ENCODE data around the gene TYROBP.

TYROBP gene

GRCh38 chr19:35904311-35905068 is 3.6 kb downstream of the TYROBP start:
- Histone ChIP-seq H3K9ac (ENCODE audit: insufficient read length, low read depth) (no peak overlapping the region), H3K9me3 (ENCODE audit: insufficient read depth, low read length) (no peaks in the 10 kb centered on the region), H3K4me3 (ENCODE audit: insufficient read length, low read depth) (no peak overlapping the region), H3K27me3 (ENCODE audit: insufficient read depth, insufficient read length) (no peaks in the 10 kb centered on the region), H3K4me1 (ENCODE audit: insufficient read depth, insufficient read length) (peaks cover 5% of the 10 kb centered on the region), H3K36me3 (ENCODE audit: insufficient read depth, insufficient read length, low read length) (no peaks in the 10 kb centered on the region)
- DNase-seq (ENCODE audit: low read depth, low spot score) = no peak
- no peak for TF ChIP-seq YY1 (IDR thresholded peaks at IDR 0.05; ENCODE audit: insufficient read depth, insufficient read length)
- TF ChIP-seq ZNF274 (IDR thresholded peaks at IDR 0.05; ENCODE audit: low read depth, low read length) = no peak

DNA sequence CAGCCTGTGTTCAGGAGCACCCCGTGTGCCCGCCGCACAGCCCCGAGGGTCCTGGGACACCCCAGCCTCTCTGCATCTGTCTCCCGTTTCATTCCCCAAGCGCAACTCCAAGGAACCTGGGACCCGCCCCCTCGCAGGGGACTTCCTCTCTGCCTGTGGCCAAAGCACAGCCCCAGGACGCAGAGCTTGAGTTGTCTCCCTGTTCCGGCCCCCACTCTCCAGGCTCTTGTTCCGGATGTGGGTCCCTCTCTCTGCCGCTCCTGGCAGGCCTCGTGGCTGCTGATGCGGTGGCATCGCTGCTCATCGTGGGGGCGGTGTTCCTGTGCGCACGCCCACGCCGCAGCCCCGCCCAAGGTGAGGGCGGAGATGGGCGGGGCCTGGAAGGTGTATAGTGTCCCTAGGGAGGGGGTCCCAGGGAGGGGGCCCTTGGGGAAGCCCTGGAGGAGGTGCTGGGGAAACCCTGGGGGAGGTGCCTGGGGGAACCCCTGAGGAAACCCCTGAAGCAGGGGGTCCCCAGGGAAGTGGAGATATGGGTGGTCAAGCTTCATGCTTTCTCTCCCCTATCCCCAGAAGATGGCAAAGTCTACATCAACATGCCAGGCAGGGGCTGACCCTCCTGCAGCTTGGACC is 4.4 kb downstream of the TYROBP start:
- H3K4me1 ChIP-seq (ENCODE audit: insufficient read depth, insufficient read length) = peaks cover 5% of the 10 kb centered on the region
- H3K27me3 ChIP-seq (ENCODE audit: insufficient read depth, insufficient read length) = no peaks in the 10 kb centered on the region
- no peaks in the 10 kb centered on the region for H3K9me3 ChIP-seq (ENCODE audit: insufficient read depth, low read length)
- H3K36me3 ChIP-seq (ENCODE audit: insufficient read depth, insufficient read length, low read length) = no peaks in the 10 kb centered on the region
- no peak for DNase-seq (ENCODE audit: low read depth, low spot score)
- H3K9ac ChIP-seq (ENCODE audit: insufficient read length, low read depth) = peak overlapping the region; percentile 67
- TF ChIP-seq ZNF274 (IDR thresholded peaks at IDR 0.05; ENCODE audit: low read depth, low read length) (no peak), YY1 (IDR thresholded peaks at IDR 0.05; ENCODE audit: insufficient read depth, insufficient read length) (no peak), SUZ12 (IDR thresholded peaks at IDR 0.05; ENCODE audit: extremely low read depth, insufficient read depth, insufficient read length) (no peak)
- peak overlapping the region; percentile 34 for H3K4me3 ChIP-seq (ENCODE audit: insufficient read length, low read depth)

GRCh38 chr19:35902870-35903475 is 5.1 kb downstream of the TYROBP start:
- TF ChIP-seq SUZ12 (IDR thresholded peaks at IDR 0.05; ENCODE audit: extremely low read depth, insufficient read depth, insufficient read length) = no peak
- no peak for TF ChIP-seq YY1 (IDR thresholded peaks at IDR 0.05; ENCODE audit: insufficient read depth, insufficient read length)
- TF ChIP-seq ZNF274 (IDR thresholded peaks at IDR 0.05; ENCODE audit: low read depth, low read length) = no peak
- Histone ChIP-seq H3K9ac (ENCODE audit: insufficient read length, low read depth) (peak overlapping the region; percentile 67), H3K9me3 (ENCODE audit: insufficient read depth, low read length) (no peaks in the 10 kb centered on the region), H3K4me1 (ENCODE audit: insufficient read depth, insufficient read length) (peaks cover 5% of the 10 kb centered on the region), H3K36me3 (ENCODE audit: insufficient read depth, insufficient read length, low read length) (peaks cover 7% of the 10 kb centered on the region), H3K4me3 (ENCODE audit: insufficient read length, low read depth) (peak overlapping the region; percentile 34), H3K27me3 (ENCODE audit: insufficient read depth, insufficient read length) (no peaks in the 10 kb centered on the region)
- DNase-seq (ENCODE audit: low read depth, low spot score) = no peak

GRCh38 chr19:35901854-35902661 is 6.0 kb downstream of the TYROBP start, which contains the start of gene HCST:
TSS of gene HCST (plus strand) at chr19:35902529. CDS start at chr19:35902594, 65 bp downstream.
- Histone ChIP-seq H3K4me3 (ENCODE audit: insufficient read length, low read depth) (peak within 1 kb of the TSS; percentile 89), H3K9ac (ENCODE audit: insufficient read length, low read depth) (peak within 1 kb of the TSS; percentile 67), H3K36me3 (ENCODE audit: insufficient read depth, insufficient read length, low read length) (peaks cover 15% of the 10 kb centered on the region), H3K9me3 (ENCODE audit: insufficient read depth, low read length) (no peaks in the 10 kb centered on the region), H3K27me3 (ENCODE audit: insufficient read depth, insufficient read length) (no peaks in the 10 kb centered on the region), H3K4me1 (ENCODE audit: insufficient read depth, insufficient read length) (peaks cover 5% of the 10 kb centered on the region)
- DNase-seq (ENCODE audit: low read depth, low spot score) = no peak
- TF ChIP-seq ZNF274 (IDR thresholded peaks at IDR 0.05; ENCODE audit: low read depth, low read length) = no peak
- no peak for TF ChIP-seq SUZ12 (IDR thresholded peaks at IDR 0.05; ENCODE audit: extremely low read depth, insufficient read depth, insufficient read length)
- no peak for TF ChIP-seq YY1 (IDR thresholded peaks at IDR 0.05; ENCODE audit: insufficient read depth, insufficient read length)

DNA sequence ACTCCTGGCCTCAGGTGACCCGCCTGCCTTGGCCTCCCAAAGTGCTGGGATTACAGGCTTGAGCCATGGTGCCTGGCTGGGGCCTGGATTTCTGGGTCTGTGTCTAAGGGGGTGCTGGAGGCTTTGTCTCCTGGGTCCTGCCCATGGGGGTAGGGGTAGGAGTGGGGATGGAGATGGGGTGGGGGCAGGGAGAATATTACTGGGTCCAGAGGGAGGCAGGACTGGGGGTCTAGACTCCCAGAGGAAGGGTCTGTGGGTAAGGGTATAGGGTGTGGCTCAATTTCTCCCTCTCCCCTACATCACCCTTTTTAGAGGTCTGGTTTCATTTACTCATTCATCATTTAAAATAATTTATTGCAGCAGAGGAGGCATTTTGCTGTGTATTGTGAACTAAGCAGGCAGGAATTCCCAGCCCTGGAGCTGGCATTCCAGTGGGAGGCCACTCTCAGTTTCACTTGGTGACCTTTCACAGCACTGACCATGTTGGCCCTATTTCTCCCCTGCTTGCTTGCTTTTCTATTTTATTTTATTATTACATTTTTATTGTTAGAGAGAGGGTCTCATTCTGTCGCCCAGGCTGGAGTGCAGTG is 6.9 kb downstream of the TYROBP start:
- H3K9ac ChIP-seq (ENCODE audit: insufficient read length, low read depth) = no peak overlapping the region
- no peak for TF ChIP-seq ZNF274 (IDR thresholded peaks at IDR 0.05; ENCODE audit: low read depth, low read length)
- TF ChIP-seq YY1 (IDR thresholded peaks at IDR 0.05; ENCODE audit: insufficient read depth, insufficient read length) = no peak
- no peak for TF ChIP-seq SUZ12 (IDR thresholded peaks at IDR 0.05; ENCODE audit: extremely low read depth, insufficient read depth, insufficient read length)
- H3K4me3 ChIP-seq (ENCODE audit: insufficient read length, low read depth) = peak overlapping the region; percentile 89
- peaks cover 23% of the 10 kb centered on the region for H3K36me3 ChIP-seq (ENCODE audit: insufficient read depth, insufficient read length, low read length)
- no peaks in the 10 kb centered on the region for H3K9me3 ChIP-seq (ENCODE audit: insufficient read depth, low read length)
- no peaks in the 10 kb centered on the region for H3K27me3 ChIP-seq (ENCODE audit: insufficient read depth, insufficient read length)
- DNase-seq (ENCODE audit: low read depth, low spot score) = no peak
- H3K4me1 ChIP-seq (ENCODE audit: insufficient read depth, insufficient read length) = peaks cover 3% of the 10 kb centered on the region

DNA sequence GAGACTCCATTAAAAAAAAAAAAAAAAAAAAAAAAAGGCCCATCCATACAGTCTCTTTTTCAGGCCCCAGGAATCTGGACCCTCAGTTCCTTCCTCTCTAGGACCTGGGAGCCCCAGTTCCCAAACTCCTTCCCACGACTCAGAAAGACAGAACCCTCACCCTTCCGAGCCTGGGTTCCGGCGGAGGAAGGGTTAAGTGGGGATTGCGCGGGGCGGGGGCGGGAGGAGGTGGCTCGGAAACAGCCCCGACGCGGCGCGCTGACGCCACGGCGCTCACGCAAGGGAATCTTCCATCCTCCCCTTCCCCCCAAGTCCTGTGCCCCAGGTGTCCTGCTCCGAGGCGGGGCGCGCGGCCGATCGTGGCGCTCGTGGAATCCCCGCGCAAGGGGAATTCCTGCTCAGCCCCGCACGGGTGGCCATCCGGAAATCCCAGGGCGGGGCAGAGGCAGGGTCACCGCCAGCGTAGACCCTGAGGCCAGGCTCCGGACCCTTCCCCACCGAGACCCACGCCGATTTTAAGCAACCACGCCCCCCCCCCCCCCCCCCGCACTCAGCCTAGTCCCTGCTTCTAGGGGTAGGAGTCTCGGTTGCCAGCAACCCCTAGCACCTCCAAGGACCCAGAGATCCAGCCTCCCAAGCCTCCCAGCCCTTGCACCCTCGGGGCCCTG is 8.4 kb downstream of the TYROBP start:
- no peak for TF ChIP-seq SUZ12 (IDR thresholded peaks at IDR 0.05; ENCODE audit: extremely low read depth, insufficient read depth, insufficient read length)
- no peak for TF ChIP-seq YY1 (IDR thresholded peaks at IDR 0.05; ENCODE audit: insufficient read depth, insufficient read length)
- no peak for TF ChIP-seq ZNF274 (IDR thresholded peaks at IDR 0.05; ENCODE audit: low read depth, low read length)
- Histone ChIP-seq H3K36me3 (ENCODE audit: insufficient read depth, insufficient read length, low read length) (peaks cover 28% of the 10 kb centered on the region), H3K4me3 (ENCODE audit: insufficient read length, low read depth) (peak overlapping the region; percentile 89), H3K4me1 (ENCODE audit: insufficient read depth, insufficient read length) (peaks cover 3% of the 10 kb centered on the region), H3K9me3 (ENCODE audit: insufficient read depth, low read length) (no peaks in the 10 kb centered on the region), H3K27me3 (ENCODE audit: insufficient read depth, insufficient read length) (no peaks in the 10 kb centered on the region), H3K9ac (ENCODE audit: insufficient read length, low read depth) (peak overlapping the region; percentile 94)
- DNase-seq (ENCODE audit: low read depth, low spot score) = no peak
